H1 (cell line): ENCODE results near the gene C4B. TPM values are rescaled to one million over a fixed set of nuclear protein-coding genes. Genes with fewer than 3 reads are reported as not detected.

Experiments used
- CTCF ChIA-PET: fragments of 300-600 bp; sonication (Branson Sonifier 250); formaldehyde crosslinking; loops from one replicate; lab custom pipeline; 2021; ENCODE audit not compliant: partially characterized antibody; lab: Charles Lee
- POLR2A ChIA-PET: fragments of 300-600 bp; sonication (Branson Sonifier 250); formaldehyde crosslinking; loops from one replicate; lab custom pipeline; 2021; ENCODE audit warnings: inconsistent platforms; ENCODE audit not compliant: partially characterized antibody; lab: Charles Lee
- DNase-seq, 2 experiments: peaks; one replicate each; pipeline versions ENCODE4 v3.0.0 to v3.0.0-alpha.2; 2010 to 2022; ENCODE audit warnings: low spot score in 2 of 2, low read depth in 1 of 2, mixed read lengths in 1 of 2
- FAIRE-seq: peaks from 2 replicates; lab custom pipeline; 2011; peaks lifted over from hg19 to GRCh38; lab: Jason Lieb, UNC
- H2AFZ ChIP-seq: 2 replicates; pipeline ENCODE4 v1.8.1; 2012; ENCODE audit warnings: low read length, inconsistent platforms
- H2AK5ac ChIP-seq: 2 replicates; pipeline ENCODE4 v1.6.1; 2013; ENCODE audit warnings: low read depth, low read length
- H2BK120ac ChIP-seq: replicated peaks from 2 replicates; pipeline ENCODE3; 2013; ENCODE audit warnings: low read depth, low read length, inconsistent platforms
- H2BK12ac ChIP-seq: 2 replicates; pipeline ENCODE4 v1.6.1; 2013; ENCODE audit warnings: low read depth, low read length
- H2BK15ac ChIP-seq: 2 replicates; pipeline ENCODE4 v1.6.1; 2013; ENCODE audit warnings: low read length
- H2BK20ac ChIP-seq: 2 replicates; pipeline ENCODE4 v1.6.1; 2013; ENCODE audit warnings: low read length
- H2BK5ac ChIP-seq: 2 replicates; pipeline ENCODE4 v1.6.1; 2013; ENCODE audit warnings: low read depth, low read length
- H3K14ac ChIP-seq: 2 replicates; pipeline ENCODE4 v1.6.1; 2013; ENCODE audit warnings: inconsistent platforms; ENCODE audit not compliant: insufficient read length
- H3K18ac ChIP-seq: 2 replicates; pipeline ENCODE4 v1.6.1; 2013; ENCODE audit warnings: low read length; ENCODE audit errors: extremely low read depth
- H3K23ac ChIP-seq: 2 replicates; pipeline ENCODE4 v1.6.1; 2013; ENCODE audit warnings: inconsistent platforms; ENCODE audit not compliant: insufficient read length
- H3K23me2 ChIP-seq: 2 replicates; pipeline ENCODE4 v1.6.1; 2013; ENCODE audit warnings: low read depth, low read length
- H3K27ac ChIP-seq: 2 replicates; pipeline ENCODE4 v1.6.1; 2011; ENCODE audit warnings: low read depth, low read length, inconsistent platforms
- H3K27me3 ChIP-seq, 4 experiments: replicated peaks in 1 of 4; 1 replicate in 1 of 4; 2 replicates in 3 of 4; pipeline versions ENCODE4 v1.6.1 to v1.8.1; 2011 to 2013; ENCODE audit warnings: low read length in 3 of 4, mild to moderate bottlenecking in 3 of 4, inconsistent platforms in 2 of 4, mixed read lengths in 2 of 4, moderate library complexity in 1 of 4; ENCODE audit not compliant: control insufficient read depth in 3 of 4, insufficient read depth in 3 of 4; ENCODE audit errors: extremely low read depth in 1 of 4
- H3K36me3 ChIP-seq, 4 experiments: 2 replicates each; pipeline versions ENCODE4 v1.6.1 to v1.8.1; 2011 to 2013; ENCODE audit warnings: mild to moderate bottlenecking in 4 of 4, low read length in 3 of 4, moderate library complexity in 2 of 4, control low read depth in 1 of 4, inconsistent platforms in 1 of 4; ENCODE audit not compliant: insufficient read depth in 4 of 4, control insufficient read depth in 2 of 4
- H3K4ac ChIP-seq: replicated peaks from 2 replicates; pipeline ENCODE3; 2013; ENCODE audit warnings: low read length, low read depth, mixed read lengths, inconsistent platforms; ENCODE audit not compliant: insufficient read length
- H3K4me1 ChIP-seq, 4 experiments: replicated peaks in 1 of 4; 1 replicate in 1 of 4; 2 replicates in 3 of 4; pipeline versions ENCODE4 v1.6.1 to v1.8.1; 2011 to 2013; ENCODE audit warnings: low read length in 3 of 4, inconsistent platforms in 2 of 4, mixed read lengths in 1 of 4; ENCODE audit not compliant: insufficient read depth in 4 of 4, control insufficient read depth in 3 of 4
- H3K4me2 ChIP-seq, 2 experiments: 2 replicates each; pipeline versions ENCODE4 v1.6.1 to v1.8.1; 2011 to 2013; ENCODE audit warnings: low read depth in 2 of 2, low read length in 2 of 2, control low read depth in 1 of 2, inconsistent platforms in 1 of 2, mild to moderate bottlenecking in 1 of 2; ENCODE audit not compliant: insufficient read depth in 1 of 2
- H3K4me3 ChIP-seq, 4 experiments: fragments of 200-600, 300-600 bp in 1 of 4; sonication (generic), shearing (Covaris generic), sonication (Bioruptor Twin) in 1 of 4; 2 replicates each; pipeline versions ENCODE4 v1.5.1 to v1.8.1; 2011 to 2016; ENCODE audit warnings: low read length in 4 of 4, low read depth in 3 of 4, control low read depth in 2 of 4, inconsistent platforms in 2 of 4, mild to moderate bottlenecking in 2 of 4, mixed read lengths in 1 of 4, moderate library complexity in 1 of 4; ENCODE audit not compliant: insufficient read depth in 2 of 4; ENCODE audit errors: extremely low read depth in 1 of 4
- H3K56ac ChIP-seq: replicated peaks from 2 replicates; pipeline ENCODE3; 2013; ENCODE audit warnings: low read depth, mild to moderate bottlenecking, mixed read lengths, low read length, inconsistent platforms; ENCODE audit not compliant: insufficient read length
- H3K79me1 ChIP-seq: 2 replicates; pipeline ENCODE4 v1.6.1; 2013; ENCODE audit warnings: low read depth, low read length, control low read depth
- H3K79me2 ChIP-seq, 2 experiments: 2 replicates each; pipeline versions ENCODE4 v1.6.1 to v1.8.1; 2012 to 2013; ENCODE audit warnings: low read length in 2 of 2, mild to moderate bottlenecking in 2 of 2, inconsistent platforms in 1 of 2; ENCODE audit not compliant: insufficient read depth in 2 of 2, control insufficient read depth in 1 of 2
- H3K9ac ChIP-seq, 4 experiments: replicated peaks in 1 of 4; 1 replicate in 1 of 4; 2 replicates in 3 of 4; pipeline versions ENCODE4 v1.6.1 to v1.8.1; 2011 to 2013; ENCODE audit warnings: low read depth in 3 of 4, low read length in 3 of 4, control low read depth in 2 of 4, mild to moderate bottlenecking in 2 of 4, moderate library complexity in 2 of 4, inconsistent platforms in 1 of 4; ENCODE audit errors: extremely low read depth in 1 of 4
- H3K9me3 ChIP-seq, 2 experiments: 2 replicates each; pipeline versions ENCODE4 v1.6.1 to v1.8.1; 2012 to 2013; ENCODE audit warnings: mild to moderate bottlenecking in 2 of 2, moderate library complexity in 2 of 2, control low read depth in 1 of 2, inconsistent platforms in 1 of 2, low read depth in 1 of 2, low read length in 1 of 2, mixed read lengths in 1 of 2; ENCODE audit not compliant: insufficient read depth in 2 of 2
- H4K20me1 ChIP-seq, 2 experiments: replicated peaks in 1 of 2; 2 replicates each; pipeline versions ENCODE3 to v1.8.1; 2011 to 2013; ENCODE audit warnings: inconsistent platforms in 2 of 2, low read length in 2 of 2, mild to moderate bottlenecking in 1 of 2; ENCODE audit not compliant: insufficient read depth in 2 of 2, control insufficient read depth in 1 of 2
- H4K5ac ChIP-seq: 2 replicates; pipeline ENCODE4 v1.6.1; 2013; ENCODE audit warnings: low read length, low read depth, mixed read lengths, inconsistent platforms; ENCODE audit not compliant: insufficient read length
- H4K8ac ChIP-seq: 2 replicates; pipeline ENCODE4 v1.8.0; 2013; ENCODE audit warnings: mild to moderate bottlenecking, moderate library complexity, low read length, inconsistent platforms; ENCODE audit not compliant: insufficient read depth; ENCODE audit errors: extremely low read depth
- H4K91ac ChIP-seq: replicated peaks from 2 replicates; pipeline ENCODE3; 2013; ENCODE audit warnings: low read length, mixed read lengths, inconsistent platforms; ENCODE audit not compliant: insufficient read length
- BRCA1 ChIP-seq: IDR thresholded peaks from 2 replicates; pipeline ENCODE4 v1.6.1; 2012; ENCODE audit warnings: low read depth, low read length, improper control_type of control experiment
- CHD1 ChIP-seq: IDR thresholded peaks from 2 replicates; pipeline ENCODE4 v1.6.1; 2012; ENCODE audit warnings: low read depth, low read length, improper control_type of control experiment
- FOSL1 ChIP-seq: IDR thresholded peaks from 2 replicates; pipeline ENCODE4 v1.6.1; 2011; ENCODE audit warnings: mild to moderate bottlenecking, low read depth, low read length, moderate library complexity; ENCODE audit not compliant: insufficient read depth
- GABPA ChIP-seq: IDR thresholded peaks from 2 replicates; pipeline ENCODE4 v1.6.1; 2011; ENCODE audit warnings: mild to moderate bottlenecking, low read length, moderate library complexity, borderline replicate concordance; ENCODE audit not compliant: insufficient read depth
- GTF2F1 ChIP-seq: IDR thresholded peaks from 2 replicates; pipeline ENCODE4 v1.6.1; 2012; ENCODE audit warnings: low read depth, low read length, improper control_type of control experiment, borderline replicate concordance
- HDAC2 ChIP-seq, 2 experiments: fragments of 300-600 bp in 1 of 2; sonication (generic) in 1 of 2; IDR thresholded peaks; 2 replicates each; pipeline ENCODE4 v1.6.1; 2011 to 2012; ENCODE audit warnings: low read depth in 2 of 2, low read length in 2 of 2, mild to moderate bottlenecking in 2 of 2, moderate library complexity in 2 of 2, borderline replicate concordance in 1 of 2, inconsistent platforms in 1 of 2
- JUND ChIP-seq: IDR thresholded peaks from 2 replicates; pipeline ENCODE4 v1.6.1; 2011; ENCODE audit warnings: mild to moderate bottlenecking, improper control_type of control experiment, low read length
- NRF1 ChIP-seq: IDR thresholded peaks from 2 replicates; pipeline ENCODE4 v1.6.1; 2011; ENCODE audit warnings: mild to moderate bottlenecking, low read depth, low read length, improper control_type of control experiment
- PHF8 ChIP-seq: fragments of 200-600 bp; sonication (generic); conservative IDR thresholded peaks from 2 replicates; pipeline ENCODE4 v1.7.1; 2012; ENCODE audit warnings: low read depth, mild to moderate bottlenecking, inconsistent platforms, low read length, moderate library complexity
- POLR2AphosphoS5 ChIP-seq: IDR thresholded peaks from 2 replicates; pipeline ENCODE4 v1.6.1; 2011; ENCODE audit warnings: low read depth, low read length
- SIRT6 ChIP-seq: IDR thresholded peaks from one replicate; pipeline ENCODE4 v1.7.1; 2012; ENCODE audit warnings: low read length, inconsistent platforms
- SP2 ChIP-seq: IDR thresholded peaks from 2 replicates; pipeline ENCODE4 v1.6.1; 2012; ENCODE audit warnings: mild to moderate bottlenecking, low read length, inconsistent platforms
- TAF1 ChIP-seq: IDR thresholded peaks from 2 replicates; pipeline ENCODE4 v1.6.1; 2011; ENCODE audit warnings: mild to moderate bottlenecking, low read depth, low read length
- TBP ChIP-seq: IDR thresholded peaks from 2 replicates; pipeline ENCODE4 v1.6.1; 2011; ENCODE audit warnings: low read depth, low read length, improper control_type of control experiment
- WGBS, 2 experiments: shearing (Covaris generic) in 1 of 2; methylation state at CpG; one replicate each; pipeline versions ENCODE4 v1.1.6 to v1.1.7; 2013 to 2015; ENCODE audit warnings: low lambda C conversion rate in 2 of 2, mixed read lengths in 2 of 2, inconsistent platforms in 1 of 2, low coverage in 1 of 2, missing lambda C conversion rate in 1 of 2; ENCODE audit not compliant: insufficient replicate concordance in 2 of 2, insufficient coverage in 1 of 2, insufficient read length in 1 of 2; ENCODE audit errors: extremely low coverage in 1 of 2, missing lambda C conversion rate in 1 of 2; 5-methylcytosine and 5-hydroxymethylcytosine counted together
- polyA plus RNA-seq, 7 experiments: library from polyadenylated mRNA; depleted of rRNA in 3 of 7; stranded (reverse) in 5 of 7; unstranded in 2 of 7; fragments of >200 nt in 5 of 7; fragments of 200-250 nt in 2 of 7; gene quantifications; 1 replicate in 5 of 7; 2 replicates in 1 of 7; 4 replicates in 1 of 7; pipeline versions ENCODE4 v1.2.1 to v1.2.3, GENCODE V29; 2011 to 2013; ENCODE audit warnings: missing spikeins in 2 of 7, mixed read lengths in 2 of 7
- total RNA-seq: library from RNA; stranded (reverse); fragmentation: NEBNext Ultra II Directional; extraction: Animal tissue kit (Norgen Biotek cat#: 25700); gene quantifications from 2 replicates; pipeline ENCODE4 v1.2.1, GENCODE V29; 2021
- TF ChIP-seq, protein P1 (sequence below): IDR thresholded peaks from 2 replicates; pipeline ENCODE4 v1.6.1; 2011; ENCODE audit warnings: low read depth, mild to moderate bottlenecking, low read length; ENCODE audit not compliant: insufficient read depth

The C4B gene
- total and polyA plus RNA-seq, 2 of the 8 experiments (the other 6 are each of a cell fraction or from before 2014, with no cell fraction given): 0.74 to 3.5 TPM

- H2BK15ac ChIP-seq: no peak overlapping the region
- no peak overlapping the region for H2AK5ac ChIP-seq
- WGBS, 2 experiments: 60% methylated on average over 1 of the region's 7 CpGs; no CpG with 5 or more reads in 1 of the 2 experiments
- no peaks in the 10 kb centered on the region for H3K79me2 ChIP-seq
- H3K4me3 ChIP-seq: no peak overlapping the region
- no peak for FAIRE-seq
- ChIA-PET CTCF (interaction anchor here (4.1 kb wide), 1 partner anchor 8 kb away, joined by 38 read pairs; no protein-coding TSS in a partner anchor), POLR2A (no interaction called here)
- no peaks in the 10 kb centered on the region for H4K20me1 ChIP-seq
- H3K4ac ChIP-seq: no peak overlapping the region
- H3K23me2 ChIP-seq: peaks cover 1% of the 10 kb centered on the region; the same call in 1 of the 2 replicates
- no peak overlapping the region for H2BK120ac ChIP-seq
- no peak overlapping the region for H4K91ac ChIP-seq
- H3K14ac ChIP-seq: no peak overlapping the region
- no peak overlapping the region; the same call in 1 of the 2 replicates for H3K18ac ChIP-seq
- no peaks in the 10 kb centered on the region for H3K27me3 ChIP-seq
- DNase-seq: no peak
- no peaks in the 10 kb centered on the region for H3K4me1 ChIP-seq
- H2BK20ac ChIP-seq: no peak overlapping the region
- H3K79me1 ChIP-seq: no peaks in the 10 kb centered on the region
- no peak overlapping the region for H2BK12ac ChIP-seq
- H3K27ac ChIP-seq: no peak overlapping the region
- no peak overlapping the region for H2AFZ ChIP-seq
- no peak overlapping the region for H3K23ac ChIP-seq
- H4K8ac ChIP-seq: no peak overlapping the region
- no peak overlapping the region for H3K56ac ChIP-seq
- no peak overlapping the region for H2BK5ac ChIP-seq
- no peaks in the 10 kb centered on the region for H3K36me3 ChIP-seq
- H3K9me3 ChIP-seq: no peaks in the 10 kb centered on the region
- no peak overlapping the region for H3K4me2 ChIP-seq
- H3K9ac ChIP-seq: no peak overlapping the region
- H4K5ac ChIP-seq: no peak overlapping the region
- no peak for TF ChIP-seq GTF2F1
- no peak for TF ChIP-seq PHF8
- no peak for TF ChIP-seq SIRT6
- TF ChIP-seq, protein P1, sequence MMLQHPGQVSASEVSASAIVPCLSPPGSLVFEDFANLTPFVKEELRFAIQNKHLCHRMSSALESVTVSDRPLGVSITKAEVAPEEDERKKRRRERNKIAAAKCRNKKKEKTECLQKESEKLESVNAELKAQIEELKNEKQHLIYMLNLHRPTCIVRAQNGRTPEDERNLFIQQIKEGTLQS: no peak
- TF ChIP-seq CHD1: no peak
- no peak for TF ChIP-seq NRF1
- no peak for TF ChIP-seq POLR2AphosphoS5
- no peak for TF ChIP-seq JUND
- no peak for TF ChIP-seq FOSL1
- TF ChIP-seq SP2: no peak
- TF ChIP-seq TBP: no peak
- no peak for TF ChIP-seq GABPA
- no peak for TF ChIP-seq TAF1
- no peak for TF ChIP-seq BRCA1
- TF ChIP-seq HDAC2 (IDR thresholded peaks at IDR 0.05; ENCODE audit: borderline replicate concordance in 1 of 2, low read depth in 2 of 2, low read length in 2 of 2): no peak
These were observed 41.7 kb downstream of the C4B start for GRCh38 chr6:32056254-32056653.
